ENCODE data around the gene TSPAN31. TPM values are rescaled to one million over a fixed set of nuclear protein-coding genes. Genes with fewer than 3 reads are reported as not detected.

Gene TSPAN31
- total RNA-seq, 1 experiment from 2014 or later, result 31.2 TPM

GRCh38 chr12:57722716-57723629 lies 21.9 kb upstream of the TSPAN31 start:
- no peak for DNase-seq (ENCODE audit: low spot score)

- no peak for DNase-seq (ENCODE audit: low spot score)
Observed at GRCh38 chr12:57723630-57723962, 21.2 kb upstream of the TSPAN31 start.

GRCh38 chr12:57724003-57724935 lies 20.6 kb upstream of the TSPAN31 start:
- DNase-seq (ENCODE audit: low spot score), result no peak

GRCh38 chr12:57724936-57725740 lies 19.7 kb upstream of the TSPAN31 start:
- DNase-seq (ENCODE audit: low spot score), result no peak

GRCh38 chr12:57725851-57726150 lies 19.0 kb upstream of the TSPAN31 start:
- no peak for DNase-seq (ENCODE audit: low spot score)

- peak; percentile 83 for DNase-seq (ENCODE audit: low spot score)
Observed at GRCh38 chr12:57726151-57726883, 18.5 kb upstream of the TSPAN31 start.

GRCh38 chr12:57726884-57727757 lies 17.7 kb upstream of the TSPAN31 start:
- DNase-seq (ENCODE audit: low spot score), result no peak

GRCh38 chr12:57727758-57728395 lies 17.0 kb upstream of the TSPAN31 start:
- DNase-seq (ENCODE audit: low spot score), result no peak

GRCh38 chr12:57729321-57729844 lies 15.5 kb upstream of the TSPAN31 start:
- DNase-seq (ENCODE audit: low spot score), result no peak

- DNase-seq (ENCODE audit: low spot score), result no peak
Observed at GRCh38 chr12:57730336-57731067, 14.3 kb upstream of the TSPAN31 start.

- DNase-seq (ENCODE audit: low spot score), result no peak
Observed at GRCh38 chr12:57731411-57732080, 13.3 kb upstream of the TSPAN31 start.

- no peak for DNase-seq (ENCODE audit: low spot score)
Observed at GRCh38 chr12:57732270-57732669, 12.6 kb upstream of the TSPAN31 start.

- DNase-seq (ENCODE audit: low spot score), result no peak
Observed at GRCh38 chr12:57732726-57733593, 11.9 kb upstream of the TSPAN31 start.

- no peak for DNase-seq (ENCODE audit: low spot score)
Observed at GRCh38 chr12:57733928-57734327, 10.9 kb upstream of the TSPAN31 start.

- no peak for DNase-seq (ENCODE audit: low spot score)
Observed at GRCh38 chr12:57734591-57734990, 10.2 kb upstream of the TSPAN31 start.

- no peak for DNase-seq (ENCODE audit: low spot score)
Observed at GRCh38 chr12:57735198-57735855, 9.5 kb upstream of the TSPAN31 start.
